HG02885 (cell line): ENCODE measurements around the gene FAM177A1.

Experiments used
- ATAC-seq: cut with Tn5 transposase; IDR thresholded peaks from one replicate; pipeline ENCODE4 v1.9.1; 2021; ENCODE audit warnings: mild to moderate bottlenecking; ENCODE audit not compliant: unreplicated experiment, poor library complexity

Gene FAM177A1

DNA sequence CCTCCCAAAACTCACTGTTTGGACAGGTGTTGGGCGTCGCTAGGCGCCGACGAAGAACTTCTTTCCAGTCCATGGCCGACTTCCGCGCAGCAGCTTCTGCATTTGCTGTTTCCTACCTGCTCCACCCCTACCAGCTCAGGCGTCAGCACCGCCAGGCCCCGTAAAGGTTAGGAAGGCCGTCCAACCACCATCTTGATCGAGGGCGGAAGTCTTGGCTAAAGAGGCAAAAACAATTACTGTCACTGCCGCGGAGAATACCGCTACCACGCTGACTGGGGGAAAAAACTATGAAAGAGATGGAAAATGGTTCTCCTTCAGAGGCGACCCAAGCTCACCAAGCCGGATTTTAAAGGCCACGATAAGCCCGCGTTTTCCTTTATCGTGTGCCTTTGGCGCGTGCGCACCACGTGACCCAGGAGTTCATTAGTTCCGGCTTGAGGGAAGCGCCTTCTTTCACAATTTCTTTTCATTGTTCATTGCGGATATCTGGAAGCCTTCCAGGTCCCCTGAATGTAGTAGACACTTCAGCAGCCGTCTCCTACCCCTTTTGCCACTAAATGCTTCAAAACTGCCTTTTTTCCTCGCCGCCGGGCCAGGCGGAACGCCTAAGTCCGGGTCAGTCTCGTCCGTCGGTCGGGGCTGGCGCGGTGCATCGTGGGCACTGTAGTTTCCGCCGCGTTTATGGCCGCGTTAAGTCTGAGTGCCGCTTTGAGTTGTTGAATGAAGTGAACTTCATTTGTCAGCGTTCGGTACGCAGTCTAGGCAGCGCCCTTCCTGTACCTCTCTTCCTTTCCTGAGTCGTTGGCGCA, 76.0 kb downstream of the FAM177A1 start, which contains the start of the genes PPP2R3C and PRORP:
Gene PPP2R3C, minus strand, starts transcription at position 104 of the 809 bp plus-strand sequence. Its CDS starts 31 bp downstream, at position 73.
Gene PRORP, plus strand, starts transcription at position 666 of the 809 bp plus-strand sequence. CDS start 694 bp downstream, outside the sequence.
- peak; percentile 86 for ATAC-seq

DNA sequence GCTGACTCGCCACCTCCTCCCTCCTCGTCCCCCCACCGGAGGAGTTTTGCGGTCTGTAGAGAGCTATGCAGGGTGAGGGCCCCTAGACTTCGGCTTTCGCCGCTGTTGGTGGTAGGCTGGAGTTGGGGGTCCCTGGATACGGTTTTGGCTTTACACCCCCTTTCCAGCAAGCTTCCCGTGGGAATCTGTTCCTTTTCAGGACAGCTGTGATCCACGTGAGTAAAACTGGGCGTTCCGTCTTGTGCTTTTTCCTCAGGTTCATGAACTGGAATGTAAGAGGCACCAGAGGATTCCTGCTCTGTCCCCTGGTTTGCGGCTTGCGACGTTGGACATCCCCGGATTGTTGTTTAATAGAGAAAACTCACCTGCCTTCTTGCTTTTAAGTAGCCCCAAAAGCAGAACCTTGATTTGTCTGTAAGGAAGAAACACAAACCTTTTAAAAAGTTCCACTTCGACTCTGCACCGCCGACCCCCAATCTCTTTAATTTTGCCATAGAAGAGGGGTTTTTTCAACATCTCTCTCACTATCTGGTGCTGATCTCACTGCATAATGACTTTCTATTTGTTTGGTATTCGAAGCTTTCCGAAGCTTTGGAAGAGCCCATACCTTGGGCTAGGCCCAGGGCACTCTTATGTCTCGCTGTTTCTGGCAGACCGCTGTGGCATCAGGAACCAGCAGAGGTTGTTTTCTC, 76.8 kb downstream of the FAM177A1 start:
- ATAC-seq, result no peak

GRCh38 chr14:35123388-35123703, 77.3 kb downstream of the FAM177A1 start:
- no peak for ATAC-seq

- no peak for ATAC-seq
Measured at GRCh38 chr14:35124127-35124526, 78.1 kb downstream of the FAM177A1 start.
